Smooth muscle cell (in vitro differentiated cells): Measurements from ENCODE around the gene PALLD. TPM values are rescaled to one million over a fixed set of nuclear protein-coding genes. Genes with fewer than 3 reads are reported as not detected.
A peak's percentile ranks its signal among the peaks of the same experiment; 100 is the strongest.

Experiments
- DNase-seq: peaks from one replicate; lab custom pipeline; 2025; ENCODE audit not compliant: unreplicated experiment; lab: John Stamatoyannopoulos, UW
- H2AFZ ChIP-seq: fragments of 200-600 bp; sonication (generic); 2 replicates; pipeline ENCODE4 v1.6.0; 2016; ENCODE audit warnings: antibody characterized with exemption, low read depth, mild to moderate bottlenecking
- H3F3A ChIP-seq: fragments of 200-600 bp; sonication (generic); 2 replicates; pipeline ENCODE4 v1.6.0; 2017; ENCODE audit warnings: antibody characterized with exemption, low read depth
- H3K27ac ChIP-seq: fragments of 200-600 bp; sonication (generic); 2 replicates; pipeline ENCODE4 v1.5.1; 2016; ENCODE audit warnings: low read depth, mild to moderate bottlenecking
- H3K27me3 ChIP-seq: fragments of 200-600 bp; sonication (generic); 2 replicates; pipeline ENCODE4 v1.6.1; 2016; ENCODE audit warnings: low read depth, mild to moderate bottlenecking
- H3K36me3 ChIP-seq: fragments of 200-600 bp; sonication (generic); 2 replicates; pipeline ENCODE4 v1.5.1; 2016; ENCODE audit warnings: low read depth
- H3K4me1 ChIP-seq: fragments of 200-600 bp; sonication (generic); 2 replicates; pipeline ENCODE4 v1.5.1; 2016; ENCODE audit warnings: low read depth
- H3K4me2 ChIP-seq: fragments of 200-600 bp; sonication (generic); 2 replicates; pipeline ENCODE4 v1.6.0; 2016; ENCODE audit warnings: mild to moderate bottlenecking
- H3K4me3 ChIP-seq: fragments of 200-600 bp; sonication (generic); 2 replicates; pipeline ENCODE4 v1.5.1; 2016; ENCODE audit warnings: mild to moderate bottlenecking
- H3K79me2 ChIP-seq: fragments of 200-600 bp; sonication (generic); 2 replicates; pipeline ENCODE4 v1.6.0; 2016; ENCODE audit warnings: low read depth, mild to moderate bottlenecking
- H3K9ac ChIP-seq: fragments of 200-600 bp; sonication (generic); 2 replicates; pipeline ENCODE4 v1.6.0; 2016; ENCODE audit warnings: low read depth
- H3K9me3 ChIP-seq: fragments of 200-600 bp; sonication (generic); replicated peaks from 2 replicates; pipeline ENCODE4 v1.5.1; 2016; ENCODE audit warnings: low read depth
- H4K20me1 ChIP-seq: fragments of 200-600 bp; sonication (generic); 2 replicates; pipeline ENCODE4 v1.6.0; 2016; ENCODE audit warnings: low read depth
- CTCF ChIP-seq: fragments of 200-600 bp; sonication (generic); IDR thresholded peaks from 2 replicates; pipeline ENCODE4 v1.5.1; 2017; ENCODE audit warnings: borderline replicate concordance, mild to moderate bottlenecking, antibody characterized with exemption; ENCODE audit not compliant: insufficient read depth, poor library complexity, severe bottlenecking
- WGBS: methylation state at CpG from one replicate; pipeline ENCODE4 v1.1.7; 2016; ENCODE audit warnings: low lambda C conversion rate; 5-methylcytosine and 5-hydroxymethylcytosine counted together
- polyA plus RNA-seq: library from polyadenylated mRNA; unstranded; fragments of >200 nt; fragmentation: Nextera tagmentation; extraction: Ambion mirVana; gene quantifications from 2 replicates; pipeline ENCODE4 v1.2.1, GENCODE V29; 2016
- total RNA-seq: library from RNA; depleted of rRNA; stranded (reverse); fragments of >200 nt; gene quantifications from 2 replicates; pipeline ENCODE4 v1.2.3, GENCODE V29; 2014

PALLD gene
- total and polyA plus RNA-seq, 2 experiments from 2014 or later: 354 to 415 TPM

- Histone ChIP-seq H3K4me2 (no peak overlapping the region), H2AFZ (no peak overlapping the region), H3K4me1 (peaks cover 39% of the 10 kb centered on the region), H3K36me3 (no peaks in the 10 kb centered on the region), H3K27me3 (no peaks in the 10 kb centered on the region), H3K4me3 (no peak overlapping the region), H3K79me2 (no peaks in the 10 kb centered on the region), H3K9me3 (no peaks in the 10 kb centered on the region), H3F3A (peaks cover 6% of the 10 kb centered on the region), H4K20me1 (no peaks in the 10 kb centered on the region), H3K27ac (peak overlapping the region; percentile 13), H3K9ac (no peak overlapping the region)
- DNase-seq: no peak
- TF ChIP-seq CTCF: no peak
Measured at GRCh38 chr4:168619266-168619631, 122.4 kb downstream of the PALLD start.

- WGBS: 64% methylated on average over 9 of the region's 9 CpGs
- peak overlapping the region; percentile 57 for H3K27ac ChIP-seq
Measured at GRCh38 chr4:168621806-168622589, 125.1 kb downstream of the PALLD start.

GRCh38 chr4:168622600-168622999 lies 125.7 kb downstream of the PALLD start:
- Histone ChIP-seq H3K4me1 (peaks cover 17% of the 10 kb centered on the region), H3K9ac (no peak overlapping the region), H3K27ac (peak overlapping the region; percentile 57)

More at GRCh38 chr4:168621806-168622589, 125.1 kb downstream of the PALLD start:
- H4K20me1 ChIP-seq: no peaks in the 10 kb centered on the region
- no peak overlapping the region for H3K9ac ChIP-seq
- H3K4me2 ChIP-seq: peak overlapping the region; percentile 28
- H3K9me3 ChIP-seq: no peaks in the 10 kb centered on the region
- no peaks in the 10 kb centered on the region for H3K36me3 ChIP-seq
- TF ChIP-seq CTCF: no peak
- H3K27me3 ChIP-seq: no peaks in the 10 kb centered on the region
- no peak for DNase-seq
- no peak overlapping the region for H3K4me3 ChIP-seq
- no peaks in the 10 kb centered on the region for H3F3A ChIP-seq
- H3K79me2 ChIP-seq: no peaks in the 10 kb centered on the region
- peaks cover 17% of the 10 kb centered on the region for H3K4me1 ChIP-seq
- H2AFZ ChIP-seq: no peak overlapping the region

More at GRCh38 chr4:168622600-168622999, 125.7 kb downstream of the PALLD start:
- no peak overlapping the region for H2AFZ ChIP-seq
- no peak for TF ChIP-seq CTCF
- H3K4me3 ChIP-seq: no peak overlapping the region
- no peaks in the 10 kb centered on the region for H3F3A ChIP-seq
- H3K79me2 ChIP-seq: no peaks in the 10 kb centered on the region
- no peaks in the 10 kb centered on the region for H4K20me1 ChIP-seq
- no peaks in the 10 kb centered on the region for H3K27me3 ChIP-seq
- no peak for DNase-seq
- no peaks in the 10 kb centered on the region for H3K36me3 ChIP-seq
- no peaks in the 10 kb centered on the region for H3K9me3 ChIP-seq
- peak overlapping the region; percentile 28 for H3K4me2 ChIP-seq
- WGBS: 51% methylated on average over 5 of the region's 5 CpGs
